Glutamatergic neuron (in vitro differentiated cells): ENCODE results near the gene NEURL1. TPM values are rescaled to one million over a fixed set of nuclear protein-coding genes. Genes with fewer than 3 reads are reported as not detected.

Experiments used
- DNase-seq: peaks from one replicate; pipeline ENCODE4 v3.0.0; 2022
- H3K27ac Mint-ChIP-seq: one replicate; pipeline ENCODE4 v1.8.0; 2020; ENCODE audit warnings: mild to moderate bottlenecking, mixed read lengths, inconsistent platforms; ENCODE audit not compliant: unreplicated experiment
- H3K27me3 Mint-ChIP-seq: one replicate; pipeline ENCODE4 v1.8.0; 2020; ENCODE audit warnings: mild to moderate bottlenecking, moderate library complexity, mixed read lengths, inconsistent platforms; ENCODE audit not compliant: unreplicated experiment
- H3K36me3 Mint-ChIP-seq: one replicate; pipeline ENCODE4 v1.8.0; 2020; ENCODE audit warnings: mild to moderate bottlenecking, mixed read lengths, inconsistent platforms; ENCODE audit not compliant: unreplicated experiment
- H3K4me1 Mint-ChIP-seq: one replicate; pipeline ENCODE4 v1.8.0; 2020; ENCODE audit warnings: mild to moderate bottlenecking, low read depth, mixed read lengths, inconsistent platforms; ENCODE audit not compliant: unreplicated experiment
- H3K4me3 Mint-ChIP-seq: one replicate; pipeline ENCODE4 v1.8.0; 2020; ENCODE audit warnings: mild to moderate bottlenecking, mixed read lengths, inconsistent platforms; ENCODE audit not compliant: unreplicated experiment
- H3K9me3 Mint-ChIP-seq: one replicate; pipeline ENCODE4 v1.8.0; 2020; ENCODE audit warnings: mild to moderate bottlenecking, moderate library complexity, mixed read lengths, inconsistent platforms; ENCODE audit not compliant: unreplicated experiment
- CTCF ChIP-seq: fragments of 200-600 bp; sonication (generic); IDR thresholded peaks from one replicate; pipeline ENCODE4 v1.5.0; 2021; ENCODE audit not compliant: partially characterized antibody, unreplicated experiment
- total RNA-seq: library from RNA; stranded (reverse); fragmentation: NEBNext Ultra II Directional; extraction: Animal tissue kit (Norgen Biotek cat#: 25700); gene quantifications from one replicate; pipeline ENCODE4 v1.2.1, GENCODE V29; 2021; ENCODE audit not compliant: unreplicated experiment

Gene NEURL1
- total RNA-seq, 1 donor from 2014 or later = 3.1 TPM

DNA sequence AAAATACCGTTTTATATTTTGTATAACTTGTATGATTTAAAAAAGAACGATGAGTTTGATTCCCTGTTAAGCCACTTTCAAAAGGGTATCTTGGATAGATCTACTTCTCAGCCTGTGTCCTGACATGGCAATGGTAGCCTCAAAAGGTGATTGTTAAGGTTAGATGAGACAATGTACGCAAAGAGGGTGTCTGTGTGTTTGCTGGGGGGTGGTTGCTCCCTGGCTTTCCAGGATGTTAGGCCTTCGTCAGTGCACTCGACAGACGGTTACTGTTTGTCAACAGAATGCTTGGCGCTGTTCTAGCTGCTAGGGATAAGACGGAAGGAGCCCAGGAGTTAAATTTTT lies 90.3 kb downstream of the NEURL1 start:
- no peak for TF ChIP-seq CTCF
- Mint-ChIP-seq H3K9me3 (peaks cover 11% of the 10 kb centered on the region), H3K4me1 (peaks cover 19% of the 10 kb centered on the region), H3K27me3 (peaks cover 10% of the 10 kb centered on the region), H3K4me3 (peak overlapping the region; percentile 53), H3K36me3 (peaks cover 29% of the 10 kb centered on the region), H3K27ac (peak overlapping the region; percentile 53)
- no peak for DNase-seq

DNA sequence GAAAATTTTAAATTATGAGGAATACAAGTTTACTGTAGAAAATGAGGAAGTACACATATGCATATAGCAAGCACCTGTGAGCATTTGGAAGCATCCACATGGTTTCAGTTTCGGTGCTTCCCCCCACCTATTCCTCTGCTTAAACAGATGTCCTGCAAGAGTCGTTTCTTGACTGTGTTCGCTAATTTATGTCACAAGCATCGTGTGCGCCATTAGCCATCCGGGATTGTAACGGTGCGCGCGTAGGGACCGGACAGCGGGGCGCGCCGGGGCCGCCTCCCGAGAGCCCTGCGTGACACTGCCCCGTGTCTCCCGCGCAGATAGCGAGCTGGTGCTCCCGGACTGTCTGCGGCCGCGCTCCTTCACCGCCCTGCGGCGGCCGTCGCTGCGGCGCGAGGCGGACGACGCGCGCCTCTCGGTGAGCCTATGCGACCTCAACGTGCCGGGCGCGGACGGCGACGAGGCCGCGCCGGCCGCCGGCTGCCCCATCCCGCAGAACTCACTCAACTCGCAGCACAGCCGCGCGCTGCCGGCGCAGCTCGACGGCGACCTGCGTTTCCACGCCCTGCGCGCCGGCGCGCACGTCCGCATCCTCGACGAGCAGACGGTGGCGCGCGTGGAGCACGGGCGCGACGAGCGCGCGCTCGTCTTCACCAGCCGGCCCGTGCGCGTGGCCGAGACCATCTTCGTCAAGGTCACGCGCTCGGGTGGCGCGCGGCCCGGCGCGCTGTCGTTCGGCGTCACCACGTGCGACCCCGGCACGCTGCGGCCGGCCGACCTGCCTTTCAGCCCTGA lies 90.9 kb downstream of the NEURL1 start:
- peak overlapping the region; percentile 53 for H3K27ac Mint-ChIP-seq
- TF ChIP-seq CTCF = no peak
- DNase-seq = no peak
- H3K36me3 Mint-ChIP-seq = peaks cover 29% of the 10 kb centered on the region
- peaks cover 10% of the 10 kb centered on the region for H3K27me3 Mint-ChIP-seq
- H3K9me3 Mint-ChIP-seq = peaks cover 11% of the 10 kb centered on the region
- peak overlapping the region; percentile 53 for H3K4me3 Mint-ChIP-seq
- peaks cover 18% of the 10 kb centered on the region for H3K4me1 Mint-ChIP-seq

DNA sequence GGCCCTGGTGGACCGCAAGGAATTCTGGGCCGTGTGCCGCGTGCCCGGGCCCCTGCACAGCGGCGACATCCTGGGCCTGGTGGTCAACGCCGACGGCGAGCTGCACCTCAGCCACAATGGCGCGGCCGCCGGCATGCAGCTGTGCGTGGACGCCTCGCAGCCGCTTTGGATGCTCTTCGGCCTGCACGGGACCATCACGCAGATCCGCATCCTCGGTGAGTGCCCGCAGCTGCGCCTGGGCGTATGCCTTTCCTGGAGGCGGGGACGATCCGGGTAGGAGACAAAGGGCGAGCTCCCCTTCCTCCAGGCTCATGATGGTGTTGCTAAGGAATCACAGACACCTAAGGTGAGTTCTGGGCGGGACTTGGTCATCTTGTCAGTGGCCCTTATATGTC lies 91.5 kb downstream of the NEURL1 start:
- Mint-ChIP-seq H3K9me3 (peaks cover 11% of the 10 kb centered on the region), H3K4me3 (no peak overlapping the region), H3K36me3 (peaks cover 29% of the 10 kb centered on the region), H3K27ac (no peak overlapping the region), H3K4me1 (peaks cover 18% of the 10 kb centered on the region), H3K27me3 (peaks cover 10% of the 10 kb centered on the region)
- DNase-seq = no peak
- no peak for TF ChIP-seq CTCF

DNA sequence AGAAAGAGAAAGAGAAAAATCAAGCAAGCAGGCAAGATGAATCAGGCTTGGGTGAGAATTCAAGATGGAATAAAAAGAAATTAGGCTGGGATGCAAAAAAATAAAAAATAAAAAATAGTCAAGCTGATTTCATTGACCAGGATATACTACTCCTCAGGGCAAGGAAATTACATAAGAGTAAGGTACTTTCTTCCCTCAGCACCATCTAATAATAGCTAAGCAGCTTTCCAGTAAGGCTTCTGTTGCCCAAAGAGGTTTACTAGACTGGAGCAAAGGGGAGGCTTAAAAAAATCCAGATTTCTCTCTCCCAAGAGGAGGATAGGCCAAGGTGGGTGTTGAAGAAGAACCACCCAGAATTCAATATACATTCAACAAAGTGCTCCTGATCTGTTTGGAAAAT lies 93.6 kb downstream of the NEURL1 start:
- TF ChIP-seq CTCF = no peak
- Mint-ChIP-seq H3K9me3 (peaks cover 11% of the 10 kb centered on the region), H3K27me3 (peaks cover 7% of the 10 kb centered on the region)

GRCh38 chr10:103589074-103589630 lies 95.6 kb downstream of the NEURL1 start:
- Mint-ChIP-seq H3K27ac (no peak overlapping the region), H3K27me3 (peaks cover 7% of the 10 kb centered on the region), H3K4me1 (no peaks in the 10 kb centered on the region), H3K4me3 (no peak overlapping the region), H3K9me3 (peaks cover 6% of the 10 kb centered on the region), H3K36me3 (peaks cover 19% of the 10 kb centered on the region)
- no peak for DNase-seq
- TF ChIP-seq CTCF = no peak

More for the DNA sequence above, 93.6 kb downstream of the NEURL1 start:
- Mint-ChIP-seq H3K4me1 (peaks cover 10% of the 10 kb centered on the region), H3K4me3 (no peak overlapping the region), H3K27ac (no peak overlapping the region), H3K36me3 (peaks cover 29% of the 10 kb centered on the region)
- no peak for DNase-seq
